Colon (tissue), 2 donors: ENCODE measurements around the gene LRIG2.

Experiments used
- FAIRE-seq: peaks from 2 replicates; lab custom pipeline; 2012; peaks lifted over from hg19 to GRCh38; lab: Jason Lieb, UNC
- donor health status: control.
- donor health status: control.

Gene LRIG2

GRCh38 chr1:113170519-113170918, 97.5 kb downstream of the LRIG2 start:
- FAIRE-seq: no peak

GRCh38 chr1:113178106-113178505, 105.1 kb downstream of the LRIG2 start:
- no peak for FAIRE-seq

GRCh38 chr1:113178522-113178921, 105.5 kb downstream of the LRIG2 start:
- FAIRE-seq: no peak
